SJCRH30 (cell line): Measurements from ENCODE around the gene DTD2. TPM values are rescaled to one million over a fixed set of nuclear protein-coding genes. Genes with fewer than 3 reads are reported as not detected.
"Not testable (repeated sequence)": the region's sequence is repeated elsewhere in the genome, so short reads cannot be mapped to it uniquely, and the experiment has no call there.

Experiments
- DNase-seq, 2 experiments: peaks; one replicate each; pipeline ENCODE4 v3.0.0-alpha.2; 2015 to 2020
- H3K27ac ChIP-seq: fragments of 250-450 bp; sonication (Bioruptor Pico); 2 replicates; pipeline ENCODE4 v1.5.1; 2020; ENCODE audit warnings: mild to moderate bottlenecking, moderate library complexity
- H3K27me3 ChIP-seq: fragments of 250-450 bp; sonication (Bioruptor Pico); 2 replicates; pipeline ENCODE4 v1.5.1; 2020; ENCODE audit warnings: mild to moderate bottlenecking, moderate library complexity
- H3K36me3 ChIP-seq: fragments of 250-450 bp; sonication (Bioruptor Pico); 2 replicates; pipeline ENCODE4 v1.5.1; 2020; ENCODE audit warnings: mild to moderate bottlenecking, moderate library complexity
- H3K4me1 ChIP-seq: fragments of 250-450 bp; sonication (Bioruptor Pico); 2 replicates; pipeline ENCODE4 v1.5.1; 2020; ENCODE audit warnings: mild to moderate bottlenecking, moderate library complexity
- H3K4me3 ChIP-seq: fragments of 250-450 bp; sonication (Bioruptor Pico); 2 replicates; pipeline ENCODE4 v1.5.1; 2020; ENCODE audit warnings: mild to moderate bottlenecking, moderate library complexity
- H3K9me3 ChIP-seq: fragments of 250-450 bp; sonication (Bioruptor Pico); replicated peaks from 2 replicates; pipeline ENCODE4 v1.5.1; 2020; ENCODE audit warnings: mild to moderate bottlenecking, moderate library complexity
- total RNA-seq: library from RNA; depleted of rRNA; stranded (reverse); fragments of >200 nt; shearing (Covaris generic); gene quantifications from 2 replicates; pipeline ENCODE4 v1.2.3, GENCODE V29; 2014

DTD2 gene
- total RNA-seq, 1 experiment from 2014 or later = 26.4 TPM

DNA sequence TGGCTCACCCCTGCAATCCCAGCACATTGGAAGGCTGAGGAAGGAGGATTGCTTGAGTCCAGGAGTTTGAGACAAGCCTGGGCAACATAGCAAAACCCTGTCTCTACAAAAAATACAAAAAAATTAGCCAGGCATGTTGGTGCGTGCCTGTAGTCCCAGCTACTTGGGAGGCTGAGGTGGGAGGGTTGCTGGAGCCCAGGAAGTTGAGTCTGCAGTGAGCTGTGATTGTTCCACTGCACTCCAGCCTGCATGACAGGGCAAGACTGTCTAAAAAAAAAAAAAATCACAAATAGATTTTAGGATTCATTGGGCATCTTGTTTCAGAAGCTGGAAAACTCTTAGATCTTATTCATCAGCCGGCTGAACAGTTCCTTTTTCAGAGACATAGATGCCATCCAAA, 5.1 kb upstream of the DTD2 start:
- H3K4me3 ChIP-seq, H3K27me3 ChIP-seq, H3K27ac ChIP-seq, DNase-seq, H3K4me1 ChIP-seq, H3K36me3 ChIP-seq, H3K9me3 ChIP-seq: not testable (repeated sequence)

DNA sequence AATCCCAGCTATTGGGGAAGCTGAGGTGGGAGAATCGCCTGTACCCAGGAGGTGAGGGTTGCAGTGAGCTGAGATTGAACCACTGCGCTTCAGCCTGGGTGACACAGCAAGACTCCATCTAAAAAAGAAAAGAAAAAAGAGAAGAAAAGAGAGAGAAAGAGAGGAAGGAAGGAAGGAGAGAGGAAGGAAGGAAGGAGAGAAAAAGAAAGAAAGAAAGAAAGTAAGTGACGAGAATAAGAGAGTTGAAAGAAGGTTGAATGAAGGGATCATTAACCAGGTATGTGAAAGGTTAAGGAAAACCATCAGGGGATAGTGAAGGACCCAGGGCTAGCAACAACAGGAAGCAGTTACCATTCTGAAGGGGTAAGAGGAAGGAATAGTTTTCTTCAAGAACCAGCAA, 4.2 kb upstream of the DTD2 start:
- Histone ChIP-seq H3K27me3 (no peaks in the 10 kb centered on the region), H3K4me1 (peaks cover 6% of the 10 kb centered on the region; the same call in 1 of the 2 replicates), H3K4me3 (no peak overlapping the region), H3K9me3 (no peaks in the 10 kb centered on the region), H3K36me3 (no peaks in the 10 kb centered on the region), H3K27ac (no peak overlapping the region)
- no peak for DNase-seq

GRCh38 chr14:31457665-31458659, 656 bp upstream of the DTD2 start:
- Histone ChIP-seq H3K4me3 (peak overlapping the region; percentile 93), H3K27me3 (no peaks in the 10 kb centered on the region), H3K4me1 (peaks cover 6% of the 10 kb centered on the region; the same call in 1 of the 2 replicates), H3K36me3 (no peaks in the 10 kb centered on the region), H3K9me3 (no peaks in the 10 kb centered on the region), H3K27ac (no peak overlapping the region)
- peak in 1 of 2 experiments; percentile 15 for DNase-seq

DNA sequence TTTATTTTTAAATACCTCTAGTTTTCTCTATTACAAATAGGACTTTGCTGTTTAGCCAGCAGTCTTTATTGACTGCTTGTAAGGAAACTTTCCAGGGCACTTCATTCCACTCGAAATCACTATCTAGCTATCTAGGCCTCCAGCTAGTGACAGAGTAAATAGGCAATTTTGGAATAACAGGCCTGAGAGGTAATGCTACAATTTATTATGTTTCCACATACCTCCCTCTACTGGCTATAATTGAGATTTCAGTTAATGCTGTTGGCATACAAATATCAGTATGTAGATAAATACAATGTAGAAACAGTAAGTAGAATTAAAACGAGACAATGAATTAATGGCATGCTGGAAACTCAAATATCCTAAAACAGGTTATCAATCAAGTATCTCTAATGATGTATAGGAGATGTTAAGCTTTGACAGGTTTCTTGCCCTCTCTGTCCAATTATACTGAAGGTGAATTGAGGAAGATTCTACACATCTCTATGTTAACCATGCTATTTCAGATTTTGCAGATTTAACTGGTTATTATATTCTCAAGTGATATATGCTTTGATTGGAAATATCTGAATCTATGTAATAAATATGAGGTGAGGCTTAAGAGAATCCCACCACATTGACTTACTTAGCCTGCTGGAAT, 7.2 kb downstream of the DTD2 start:
- H3K36me3 ChIP-seq = peaks cover 13% of the 10 kb centered on the region
- H3K27ac ChIP-seq = no peak overlapping the region
- peak in 1 of 2 experiments; percentile 50 for DNase-seq

GRCh38 chr14:31449136-31449535, 8.2 kb downstream of the DTD2 start:
- Histone ChIP-seq H3K4me1 (no peaks in the 10 kb centered on the region), H3K4me3 (no peak overlapping the region), H3K27ac (no peak overlapping the region), H3K27me3 (no peaks in the 10 kb centered on the region), H3K36me3 (peaks cover 13% of the 10 kb centered on the region), H3K9me3 (no peaks in the 10 kb centered on the region)
- no peak for DNase-seq

More for the DNA sequence above, 7.2 kb downstream of the DTD2 start:
- Histone ChIP-seq H3K4me1 (no peaks in the 10 kb centered on the region), H3K27me3 (no peaks in the 10 kb centered on the region), H3K4me3 (no peak overlapping the region), H3K9me3 (no peaks in the 10 kb centered on the region)

DNA sequence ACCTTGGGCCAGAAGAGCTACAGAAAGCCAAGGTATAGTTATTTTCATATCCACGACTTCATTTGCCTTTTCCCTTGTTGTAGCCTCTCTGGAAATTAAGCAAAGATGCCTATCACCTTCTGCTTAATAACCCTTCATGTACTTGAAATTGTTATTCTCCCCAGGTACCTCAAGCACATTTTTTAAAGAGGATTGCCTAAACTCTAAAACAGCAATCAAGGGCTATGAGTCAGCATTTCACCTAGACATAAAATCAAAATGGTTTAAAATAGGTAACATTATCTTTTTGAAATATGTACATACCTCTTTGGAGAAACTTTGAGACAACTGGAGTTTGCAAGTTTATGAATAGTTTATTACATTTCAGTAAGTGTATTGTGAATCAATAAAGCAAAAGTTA, 11.6 kb downstream of the DTD2 start:
- no peaks in the 10 kb centered on the region for H3K27me3 ChIP-seq
- peaks cover 4% of the 10 kb centered on the region; the same call in 1 of the 2 replicates for H3K36me3 ChIP-seq
- no peak for DNase-seq
- H3K4me1 ChIP-seq = no peaks in the 10 kb centered on the region
- no peaks in the 10 kb centered on the region for H3K9me3 ChIP-seq
- no peak overlapping the region for H3K27ac ChIP-seq
- H3K4me3 ChIP-seq = no peak overlapping the region

DNA sequence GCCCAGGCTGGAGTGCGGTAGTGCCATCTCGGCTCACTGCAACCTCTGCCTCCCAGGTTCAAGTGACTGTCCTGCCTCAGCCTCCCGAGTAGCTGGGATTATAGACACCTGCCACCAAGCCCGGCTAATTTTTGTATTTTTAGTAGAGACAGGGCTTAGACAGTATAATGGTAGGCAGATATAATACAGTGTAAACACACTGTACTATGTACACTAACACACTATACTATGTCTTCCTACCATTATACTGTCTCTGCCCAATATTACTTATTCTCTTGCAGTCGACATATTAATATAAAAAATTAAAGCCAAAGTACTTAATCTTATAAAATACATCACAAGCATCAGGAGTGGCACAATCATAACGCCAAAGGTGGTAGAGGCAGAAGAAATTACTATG, 15.0 kb downstream of the DTD2 start:
- DNase-seq = no peak
- H3K27ac ChIP-seq = no peak overlapping the region
- H3K36me3 ChIP-seq = no peaks in the 10 kb centered on the region
- H3K4me3 ChIP-seq = no peak overlapping the region
- H3K4me1 ChIP-seq = no peaks in the 10 kb centered on the region
- no peaks in the 10 kb centered on the region for H3K27me3 ChIP-seq
- H3K9me3 ChIP-seq = no peaks in the 10 kb centered on the region; the same call in 1 of the 2 replicates

DNA sequence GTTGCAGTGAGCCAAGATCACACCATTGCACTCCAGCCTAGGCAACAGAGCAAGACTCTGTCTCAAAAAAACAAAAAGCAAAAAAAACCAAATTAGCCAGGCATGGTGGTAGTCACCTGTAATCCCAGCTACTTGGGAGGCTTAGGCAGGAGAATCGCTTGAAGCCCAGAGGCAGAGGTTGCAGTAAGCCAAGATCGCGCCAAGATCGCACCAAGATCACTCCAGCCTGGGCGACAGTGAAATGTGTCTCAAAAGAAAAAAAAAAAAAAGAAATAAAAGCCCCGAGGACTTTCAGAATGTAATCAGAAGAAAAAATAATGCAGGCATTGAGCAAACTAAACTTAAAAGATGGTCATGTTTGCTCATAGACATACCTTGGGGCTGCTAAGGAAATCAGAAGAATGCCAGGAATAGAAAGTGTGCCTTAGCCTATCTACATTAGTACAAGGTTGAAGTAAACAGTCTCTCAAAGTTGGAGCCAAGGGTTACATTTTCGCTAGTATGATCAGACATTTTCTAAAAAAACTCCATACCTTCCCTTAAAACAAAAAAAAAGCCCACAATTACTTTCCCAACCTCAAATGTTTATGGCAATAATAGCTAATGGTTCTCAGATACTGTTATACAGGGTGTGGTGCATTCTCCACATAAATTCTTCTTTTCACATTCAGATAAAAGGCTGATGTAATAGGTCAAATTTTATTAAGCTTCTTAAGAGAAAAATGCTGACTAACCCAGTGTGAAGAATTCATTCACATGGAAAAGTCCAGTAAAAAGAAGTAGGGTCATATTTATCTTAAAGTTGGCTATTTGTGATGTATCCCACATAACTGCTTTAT, 15.8 kb downstream of the DTD2 start:
- H3K4me3 ChIP-seq = no peak overlapping the region
- no peaks in the 10 kb centered on the region for H3K4me1 ChIP-seq
- H3K36me3 ChIP-seq = no peaks in the 10 kb centered on the region
- H3K27me3 ChIP-seq = no peaks in the 10 kb centered on the region
- no peaks in the 10 kb centered on the region; the same call in 1 of the 2 replicates for H3K9me3 ChIP-seq
- H3K27ac ChIP-seq = no peak overlapping the region
- no peak for DNase-seq

DNA sequence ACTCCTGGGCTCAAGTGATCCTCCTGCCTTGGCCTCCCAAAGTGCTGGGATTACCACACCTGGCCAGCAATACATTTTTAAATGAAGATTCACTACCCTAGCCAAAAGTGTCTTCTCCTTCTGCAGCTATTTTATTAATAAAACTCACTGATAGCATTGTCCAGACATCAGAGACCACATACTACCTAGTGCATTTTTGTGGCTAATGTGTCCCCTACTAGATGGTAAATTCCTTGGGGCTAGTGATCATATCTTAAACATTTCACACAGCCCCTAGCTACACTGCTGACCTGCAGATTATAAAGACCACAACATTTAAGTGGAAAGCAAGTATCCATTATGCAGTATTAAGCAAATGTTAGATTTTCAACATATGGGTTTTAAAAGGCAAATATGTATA, 17.0 kb downstream of the DTD2 start:
- no peak for DNase-seq
- no peaks in the 10 kb centered on the region for H3K4me1 ChIP-seq
- H3K36me3 ChIP-seq = no peaks in the 10 kb centered on the region
- no peaks in the 10 kb centered on the region; the same call in 1 of the 2 replicates for H3K9me3 ChIP-seq
- H3K27ac ChIP-seq = no peak overlapping the region
- no peaks in the 10 kb centered on the region for H3K27me3 ChIP-seq
- H3K4me3 ChIP-seq = no peak overlapping the region

GRCh38 chr14:31439561-31439960, 17.7 kb downstream of the DTD2 start:
- H3K27ac ChIP-seq = no peak overlapping the region
- no peaks in the 10 kb centered on the region; the same call in 1 of the 2 replicates for H3K9me3 ChIP-seq
- no peaks in the 10 kb centered on the region for H3K36me3 ChIP-seq
- no peaks in the 10 kb centered on the region for H3K4me1 ChIP-seq
- no peaks in the 10 kb centered on the region for H3K27me3 ChIP-seq
- no peak for DNase-seq
- H3K4me3 ChIP-seq = no peak overlapping the region

- H3K27ac ChIP-seq, H3K9me3 ChIP-seq, H3K4me3 ChIP-seq, DNase-seq, H3K4me1 ChIP-seq, H3K36me3 ChIP-seq, H3K27me3 ChIP-seq: not testable (repeated sequence)
Observed at GRCh38 chr14:31437045-31437691, 20.1 kb downstream of the DTD2 start.

GRCh38 chr14:31435276-31435675, 22.0 kb downstream of the DTD2 start:
- Histone ChIP-seq H3K27ac (no peak overlapping the region), H3K36me3 (no peaks in the 10 kb centered on the region), H3K27me3 (no peaks in the 10 kb centered on the region), H3K4me3 (no peak overlapping the region), H3K4me1 (no peaks in the 10 kb centered on the region), H3K9me3 (no peaks in the 10 kb centered on the region; the same call in 1 of the 2 replicates)
- DNase-seq = no peak

GRCh38 chr14:31430634-31431264, 26.6 kb downstream of the DTD2 start:
- DNase-seq = no peak
- Histone ChIP-seq H3K27me3 (no peaks in the 10 kb centered on the region), H3K36me3 (no peaks in the 10 kb centered on the region), H3K4me1 (no peaks in the 10 kb centered on the region), H3K9me3 (no peaks in the 10 kb centered on the region), H3K27ac (no peak overlapping the region), H3K4me3 (no peak overlapping the region)

DNA sequence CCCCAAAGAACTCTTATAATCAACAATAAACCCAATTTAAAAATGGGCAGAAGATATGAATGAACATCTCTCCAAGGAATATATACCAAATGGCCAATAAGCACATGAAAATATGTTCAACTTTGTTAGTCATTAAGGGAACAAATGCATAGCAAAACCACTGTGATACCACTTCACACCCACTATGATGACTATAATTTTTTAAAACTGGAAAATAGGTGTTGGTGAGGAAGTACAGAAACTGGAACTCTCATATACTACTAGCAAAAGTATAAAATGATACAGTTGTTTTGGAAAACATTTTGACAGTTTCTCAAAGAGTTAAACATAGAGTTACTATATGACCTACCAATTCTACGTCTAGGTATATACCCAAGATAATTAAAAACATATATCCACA, 27.5 kb downstream of the DTD2 start:
- Histone ChIP-seq H3K27ac (no peak overlapping the region), H3K27me3 (no peaks in the 10 kb centered on the region), H3K4me1 (no peaks in the 10 kb centered on the region), H3K4me3 (no peak overlapping the region), H3K9me3 (no peaks in the 10 kb centered on the region), H3K36me3 (no peaks in the 10 kb centered on the region)
- no peak for DNase-seq
